Parathyroid adenoma (tissue), 2 donors: Measurements from ENCODE around the gene LRRC26.

Experiments used
- H2AFZ ChIP-seq: fragments of 300-600 bp; sonication (generic); one replicate; pipeline ENCODE4 v1.7.0; 2017; ENCODE audit warnings: antibody characterized with exemption, mild to moderate bottlenecking
- H3K27ac ChIP-seq: fragments of 300-600 bp; sonication (generic); one replicate; pipeline ENCODE4 v1.7.0; 2017
- H3K27me3 ChIP-seq: fragments of 300-600 bp; sonication (generic); one replicate; pipeline ENCODE4 v1.7.0; 2017; ENCODE audit warnings: low read length; ENCODE audit not compliant: control insufficient read depth, insufficient read depth
- H3K36me3 ChIP-seq: fragments of 300-600 bp; sonication (generic); one replicate; pipeline ENCODE4 v1.7.0; 2017; ENCODE audit warnings: low read length; ENCODE audit not compliant: control insufficient read depth, insufficient read depth
- H3K4me1 ChIP-seq: fragments of 300-600 bp; sonication (generic); one replicate; pipeline ENCODE4 v1.7.0; 2017; ENCODE audit warnings: control low read depth
- H3K4me2 ChIP-seq: fragments of 300-600 bp; sonication (generic); one replicate; pipeline ENCODE4 v1.7.0; 2017; ENCODE audit warnings: low read length
- H3K4me3 ChIP-seq: fragments of 300-600 bp; sonication (generic); one replicate; pipeline ENCODE4 v1.7.0; 2017; ENCODE audit warnings: low read depth, low read length
- H3K79me2 ChIP-seq: fragments of 300-600 bp; sonication (generic); one replicate; pipeline ENCODE4 v1.7.0; 2017; ENCODE audit warnings: control low read depth
- H3K9ac ChIP-seq: fragments of 300-600 bp; sonication (generic); one replicate; pipeline ENCODE4 v1.7.0; 2017; ENCODE audit warnings: mild to moderate bottlenecking
- H3K9me3 ChIP-seq: fragments of 300-600 bp; sonication (generic); one replicate; pipeline ENCODE4 v1.7.0; 2017; ENCODE audit warnings: low read length; ENCODE audit not compliant: control insufficient read depth
- CTCF ChIP-seq: fragments of 300-600 bp; sonication (generic); IDR thresholded peaks from one replicate; pipeline ENCODE4 v1.7.0; 2017; ENCODE audit warnings: antibody characterized with exemption, mild to moderate bottlenecking
- donor health status: primary hyperparathyroidism.

The LRRC26 gene

GRCh38 chr9:137188490-137189296, 18.8 kb upstream of the LRRC26 start, which contains the start of the genes ANAPC2 and SSNA1:
ANAPC2 (minus strand) TSS chr9:137188560; CDS start chr9:137188532, 28 bp downstream.
SSNA1 (plus strand) TSS chr9:137188676; CDS start chr9:137188727, 51 bp downstream.
- peak within 1 kb of the TSS; percentile 97 for H3K4me3 ChIP-seq
- peak within 1 kb of the TSS; percentile 87 for H3K27ac ChIP-seq
- peak within 1 kb of the TSS; percentile 99 for H3K4me2 ChIP-seq
- H3K9me3 ChIP-seq = no peaks in the 10 kb centered on the region
- no peaks in the 10 kb centered on the region for H3K27me3 ChIP-seq
- peaks cover 8% of the 10 kb centered on the region for H3K4me1 ChIP-seq
- TF ChIP-seq CTCF = peak; percentile 28
- no peaks in the 10 kb centered on the region for H3K36me3 ChIP-seq
- peaks cover 4% of the 10 kb centered on the region for H3K79me2 ChIP-seq
- H2AFZ ChIP-seq = peak within 1 kb of the TSS; percentile 90
- peak within 1 kb of the TSS; percentile 37 for H3K9ac ChIP-seq

GRCh38 chr9:137188086-137188489, 18.2 kb upstream of the LRRC26 start:
- Histone ChIP-seq H3K9ac (peak overlapping the region; percentile 37), H3K27me3 (no peaks in the 10 kb centered on the region), H2AFZ (peak overlapping the region; percentile 90), H3K36me3 (no peaks in the 10 kb centered on the region), H3K4me3 (peak overlapping the region; percentile 97), H3K9me3 (no peaks in the 10 kb centered on the region), H3K27ac (peak overlapping the region; percentile 87), H3K4me2 (peak overlapping the region; percentile 99), H3K79me2 (peaks cover 4% of the 10 kb centered on the region), H3K4me1 (peaks cover 8% of the 10 kb centered on the region)
- TF ChIP-seq CTCF = no peak

- no peak overlapping the region for H3K9ac ChIP-seq
- no peak for TF ChIP-seq CTCF
- peak overlapping the region; percentile 99 for H3K4me2 ChIP-seq
- no peak overlapping the region for H3K27ac ChIP-seq
- peaks cover 4% of the 10 kb centered on the region for H3K79me2 ChIP-seq
- H3K4me1 ChIP-seq = peaks cover 8% of the 10 kb centered on the region
- no peak overlapping the region for H2AFZ ChIP-seq
- no peaks in the 10 kb centered on the region for H3K36me3 ChIP-seq
- no peaks in the 10 kb centered on the region for H3K27me3 ChIP-seq
- H3K4me3 ChIP-seq = peak overlapping the region; percentile 97
- no peaks in the 10 kb centered on the region for H3K9me3 ChIP-seq
Observed at GRCh38 chr9:137187386-137187785, 17.5 kb upstream of the LRRC26 start.

GRCh38 chr9:137186385-137186784, 16.5 kb upstream of the LRRC26 start:
- peak overlapping the region; percentile 99 for H3K4me2 ChIP-seq
- no peaks in the 10 kb centered on the region for H3K36me3 ChIP-seq
- H2AFZ ChIP-seq = no peak overlapping the region
- H3K9ac ChIP-seq = no peak overlapping the region
- no peak for TF ChIP-seq CTCF
- H3K4me1 ChIP-seq = peaks cover 8% of the 10 kb centered on the region
- peaks cover 4% of the 10 kb centered on the region for H3K79me2 ChIP-seq
- H3K4me3 ChIP-seq = no peak overlapping the region
- no peak overlapping the region for H3K27ac ChIP-seq
- no peaks in the 10 kb centered on the region for H3K27me3 ChIP-seq
- H3K9me3 ChIP-seq = no peaks in the 10 kb centered on the region
